AG04450 (cell line): ENCODE data around the gene LCN10. TPM values are rescaled to one million over a fixed set of nuclear protein-coding genes. Genes with fewer than 3 reads are reported as not detected.
"Not testable (repeated sequence)": the region's sequence is repeated elsewhere in the genome, so short reads cannot be mapped to it uniquely, and the experiment has no call there.

ENCODE experiments used
- CTCF ChIA-PET: fragments of 300-600, 350-600 bp; formaldehyde crosslinking; extraction: SDS; loops from one replicate; lab custom pipeline; 2022; ENCODE audit warnings: antibody characterized with exemption, inconsistent platforms; lab: Charles Lee
- POLR2A ChIA-PET: fragments of 350-600 bp; formaldehyde crosslinking; extraction: SDS; loops from one replicate; lab custom pipeline; 2021; ENCODE audit warnings: antibody characterized with exemption, inconsistent platforms; lab: Yijun Ruan, JAX
- DNase-seq: peaks from one replicate; pipeline ENCODE4 v3.0.0-alpha.2; 2011; ENCODE audit warnings: low read depth, low spot score
- H3K27ac ChIP-seq: one replicate; pipeline ENCODE4 v1.5.1; 2012; ENCODE audit warnings: low read depth, low read length, control low read depth
- H3K27me3 ChIP-seq: one replicate; pipeline ENCODE4 v1.6.0; 2012; ENCODE audit warnings: low read length; ENCODE audit not compliant: control insufficient read depth, insufficient read depth
- H3K4me3 ChIP-seq: 2 replicates; pipeline ENCODE4 v1.5.1; 2011; ENCODE audit warnings: mild to moderate bottlenecking, low read depth, low read length, control low read depth
- H3K9me3 ChIP-seq: 2 replicates; pipeline ENCODE4 v1.5.1; 2012; ENCODE audit warnings: low read length; ENCODE audit not compliant: control insufficient read depth, insufficient read depth
- CTCF ChIP-seq: IDR thresholded peaks from 2 replicates; pipeline ENCODE4 v1.5.1; 2011; ENCODE audit warnings: low read depth, low read length, control low read depth, inconsistent platforms
- polyA plus RNA-seq: library from polyadenylated mRNA; depleted of rRNA; stranded (reverse); fragments of >200 nt; gene quantifications from 2 replicates; pipeline ENCODE4 v1.2.3, GENCODE V29; 2011

Gene LCN10
- polyA plus RNA-seq, 1 experiment: not detected

GRCh38 chr9:136787690-136788400 is 45.1 kb upstream of the LCN10 start:
- peak; percentile 77 for TF ChIP-seq CTCF
- Histone ChIP-seq H3K27ac (no peak overlapping the region), H3K9me3 (no peaks in the 10 kb centered on the region; the same call in 1 of the 2 replicates), H3K27me3 (no peaks in the 10 kb centered on the region), H3K4me3 (no peak overlapping the region)
- CTCF ChIA-PET: interaction anchor here (0.6 to 3.7 kb wide), 10 partner anchors 10 to 280 kb away, joined by 3 to 31 read pairs (median 6); partner anchors contain the start of gene AJM1
- no peak for DNase-seq
- POLR2A ChIA-PET: no interaction called here

GRCh38 chr9:136786983-136787382 is 44.2 kb upstream of the LCN10 start:
- H3K27ac ChIP-seq, DNase-seq, POLR2A ChIA-PET, H3K9me3 ChIP-seq, H3K4me3 ChIP-seq, H3K27me3 ChIP-seq: not testable (repeated sequence)
- CTCF ChIA-PET: interaction anchor here (0.6 to 3.7 kb wide), 9 partner anchors 10 to 281 kb away, joined by 3 to 31 read pairs (median 6); partner anchors contain the start of gene FUT7

- Histone ChIP-seq H3K27me3 (no peaks in the 10 kb centered on the region), H3K4me3 (no peak overlapping the region), H3K27ac (no peak overlapping the region), H3K9me3 (no peaks in the 10 kb centered on the region; the same call in 1 of the 2 replicates)
- no peak for TF ChIP-seq CTCF
- ChIA-PET CTCF (interaction anchor here (0.7 to 3.7 kb wide), 8 partner anchors 9 to 281 kb away, joined by 3 to 31 read pairs (median 8); partner anchors contain the start of gene FUT7), POLR2A (no interaction called here)
- DNase-seq: no peak
Measured at GRCh38 chr9:136786451-136786850, 43.7 kb upstream of the LCN10 start.

GRCh38 chr9:136785565-136786355 is 43.0 kb upstream of the LCN10 start:
- CTCF ChIA-PET: interaction anchor here (0.6 to 3.7 kb wide), 4 partner anchors 56 to 279 kb away, joined by 3 to 31 read pairs (median 14); no protein-coding TSS in a partner anchor
- H3K27ac ChIP-seq, DNase-seq, POLR2A ChIA-PET, H3K9me3 ChIP-seq, H3K4me3 ChIP-seq, H3K27me3 ChIP-seq: not testable (repeated sequence)

- H3K27me3 ChIP-seq: peaks cover 12% of the 10 kb centered on the region
- no peaks in the 10 kb centered on the region for H3K9me3 ChIP-seq
- H3K4me3 ChIP-seq: no peak overlapping the region
- CTCF ChIA-PET: interaction anchor here (1.6 kb wide), 1 partner anchor 57 kb away, joined by 3 read pairs; no protein-coding TSS in a partner anchor
- POLR2A ChIA-PET: no interaction called here
- H3K27ac ChIP-seq: no peak overlapping the region
- no peak for TF ChIP-seq CTCF
- no peak for DNase-seq
Measured at GRCh38 chr9:136784997-136785361, 42.2 kb upstream of the LCN10 start.
